Ishikawa (cell line): ENCODE data around the gene COMMD10.

ENCODE experiments used
- CEBPB ChIP-seq: IDR thresholded peaks from 2 replicates; pipeline ENCODE4 v1.6.1; 2012
- EGR1 ChIP-seq: IDR thresholded peaks from 2 replicates; pipeline ENCODE4 v1.6.1; 2012
- EP300 ChIP-seq: IDR thresholded peaks from 2 replicates; pipeline ENCODE4 v1.6.1; 2012; ENCODE audit warnings: borderline replicate concordance
- MAX ChIP-seq: IDR thresholded peaks from 2 replicates; pipeline ENCODE4 v1.6.1; 2012
- NFIC ChIP-seq: IDR thresholded peaks from 2 replicates; pipeline ENCODE4 v1.6.1; 2012
- RAD21 ChIP-seq: IDR thresholded peaks from 2 replicates; pipeline ENCODE4 v1.6.1; 2012; ENCODE audit warnings: low read depth
- TAF1 ChIP-seq: IDR thresholded peaks from 2 replicates; pipeline ENCODE4 v1.6.1; 2012; ENCODE audit warnings: low read depth, mild to moderate bottlenecking
- YY1 ChIP-seq: IDR thresholded peaks from 2 replicates; pipeline ENCODE4 v1.6.1; 2012; ENCODE audit warnings: low read depth
- TF ChIP-seq, protein P1 (sequence below): IDR thresholded peaks from 2 replicates; pipeline ENCODE4 v1.6.1; 2012; ENCODE audit warnings: low read depth, mild to moderate bottlenecking

DNA sequence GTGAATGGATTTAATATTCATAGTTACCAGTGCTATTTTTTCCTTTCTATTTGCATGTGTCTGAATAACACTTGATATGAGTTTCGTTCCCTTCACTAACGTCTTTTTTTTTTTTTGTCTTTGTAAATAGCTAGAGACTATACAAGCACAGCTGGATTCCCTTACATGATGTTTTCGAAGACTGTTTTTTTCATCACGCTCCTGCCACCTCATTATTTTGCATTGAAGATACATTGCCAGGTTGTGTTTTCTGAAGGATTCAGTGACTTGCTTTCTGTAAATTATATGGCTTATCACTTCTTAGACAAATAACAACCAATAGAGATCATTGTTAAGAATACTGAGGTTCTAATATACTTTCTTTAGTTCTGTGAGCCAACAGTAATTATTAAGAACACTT, 207.5 kb downstream of the COMMD10 start:
- TF ChIP-seq YY1 (no peak), EP300 (no peak), NFIC (no peak), MAX (no peak), CEBPB (no peak), TAF1 (no peak), EGR1 (no peak), RAD21 (no peak)
- TF ChIP-seq, protein P1, sequence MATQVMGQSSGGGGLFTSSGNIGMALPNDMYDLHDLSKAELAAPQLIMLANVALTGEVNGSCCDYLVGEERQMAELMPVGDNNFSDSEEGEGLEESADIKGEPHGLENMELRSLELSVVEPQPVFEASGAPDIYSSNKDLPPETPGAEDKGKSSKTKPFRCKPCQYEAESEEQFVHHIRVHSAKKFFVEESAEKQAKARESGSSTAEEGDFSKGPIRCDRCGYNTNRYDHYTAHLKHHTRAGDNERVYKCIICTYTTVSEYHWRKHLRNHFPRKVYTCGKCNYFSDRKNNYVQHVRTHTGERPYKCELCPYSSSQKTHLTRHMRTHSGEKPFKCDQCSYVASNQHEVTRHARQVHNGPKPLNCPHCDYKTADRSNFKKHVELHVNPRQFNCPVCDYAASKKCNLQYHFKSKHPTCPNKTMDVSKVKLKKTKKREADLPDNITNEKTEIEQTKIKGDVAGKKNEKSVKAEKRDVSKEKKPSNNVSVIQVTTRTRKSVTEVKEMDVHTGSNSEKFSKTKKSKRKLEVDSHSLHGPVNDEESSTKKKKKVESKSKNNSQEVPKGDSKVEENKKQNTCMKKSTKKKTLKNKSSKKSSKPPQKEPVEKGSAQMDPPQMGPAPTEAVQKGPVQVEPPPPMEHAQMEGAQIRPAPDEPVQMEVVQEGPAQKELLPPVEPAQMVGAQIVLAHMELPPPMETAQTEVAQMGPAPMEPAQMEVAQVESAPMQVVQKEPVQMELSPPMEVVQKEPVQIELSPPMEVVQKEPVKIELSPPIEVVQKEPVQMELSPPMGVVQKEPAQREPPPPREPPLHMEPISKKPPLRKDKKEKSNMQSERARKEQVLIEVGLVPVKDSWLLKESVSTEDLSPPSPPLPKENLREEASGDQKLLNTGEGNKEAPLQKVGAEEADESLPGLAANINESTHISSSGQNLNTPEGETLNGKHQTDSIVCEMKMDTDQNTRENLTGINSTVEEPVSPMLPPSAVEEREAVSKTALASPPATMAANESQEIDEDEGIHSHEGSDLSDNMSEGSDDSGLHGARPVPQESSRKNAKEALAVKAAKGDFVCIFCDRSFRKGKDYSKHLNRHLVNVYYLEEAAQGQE, result no peak
